A549 (cell line): ENCODE measurements around the gene TRPM4. TPM values are rescaled to one million over a fixed set of nuclear protein-coding genes. Genes with fewer than 3 reads are reported as not detected.
A peak's percentile ranks its signal among the peaks of the same experiment; 100 is the strongest.

Source experiments
- ATAC-seq, 2 experiments: fragments of 200-7000 bp in 1 of 2; fragments of >200 bp in 1 of 2; cut with Nextera tagmentation in 1 of 2; cut with Tn5 transposase in 1 of 2; 3 replicates each; pipeline versions ENCODE4 v1.8.0 to v1.9.1; 2018 to 2020; ENCODE audit warnings: mild to moderate bottlenecking in 1 of 2, moderate library complexity in 1 of 2
- CTCF ChIA-PET: fragments of 300-600 bp; sonication (Branson Sonifier 250); formaldehyde crosslinking; extraction: SDS; loops from one replicate; lab custom pipeline; 2021; ENCODE audit warnings: antibody characterized with exemption, inconsistent platforms; lab: Yijun Ruan, JAX
- POLR2A ChIA-PET: fragments of 350-600 bp; formaldehyde crosslinking; extraction: SDS; loops from one replicate; lab custom pipeline; 2021; ENCODE audit warnings: antibody characterized with exemption, inconsistent platforms; lab: Yijun Ruan, JAX
- DNase-seq, 2 experiments: peaks; one replicate each; pipeline versions ENCODE4 v3.0.0 to v3.0.0-alpha.2; 2011 to 2016; ENCODE audit warnings: low read depth in 1 of 2, low spot score in 1 of 2
- FAIRE-seq: peaks from 2 replicates; lab custom pipeline; 2011; peaks lifted over from hg19 to GRCh38; lab: Jason Lieb, UNC
- H3K27ac ChIP-seq, 2 experiments: fragments of >200 bp; sonication (Bioruptor Twin); formaldehyde crosslinking; 3 replicates each; pipeline ENCODE4 v1.5.1; 2016 to 2017
- H3K4me1 ChIP-seq: fragments of >200 bp; sonication (Bioruptor Twin); formaldehyde crosslinking; 3 replicates; pipeline ENCODE4 v1.6.1; 2016
- H3K4me2 ChIP-seq: fragments of >200 bp; sonication (Bioruptor Twin); formaldehyde crosslinking; 3 replicates; pipeline ENCODE4 v1.6.1; 2016
- H3K4me3 ChIP-seq: fragments of >200 bp; sonication (Bioruptor Twin); formaldehyde crosslinking; 3 replicates; pipeline ENCODE4 v1.5.1; 2016
- H3K9me3 ChIP-seq: fragments of >200 bp; sonication (Bioruptor Twin); formaldehyde crosslinking; 3 replicates; pipeline ENCODE4 v1.6.1; 2016
- BCL3 ChIP-seq: fragments of >200 bp; sonication (Bioruptor Twin); formaldehyde crosslinking; IDR thresholded peaks from 3 replicates; pipeline ENCODE4 v1.6.1; 2016
- CBX2 ChIP-seq: fragments of 200-600 bp; sonication (generic); IDR thresholded peaks from 2 replicates; pipeline ENCODE4 v1.6.1; 2016; ENCODE audit warnings: low read depth, mild to moderate bottlenecking, borderline replicate concordance
- CTCF ChIP-seq: fragments of >200 bp; sonication (Bioruptor Twin); formaldehyde crosslinking; IDR thresholded peaks from 3 replicates; pipeline ENCODE4 v1.5.1; 2016
- E2F6 ChIP-seq: IDR thresholded peaks from 2 replicates; pipeline ENCODE4 v1.6.1; 2012; ENCODE audit warnings: low read depth, borderline replicate concordance
- ELK1 ChIP-seq: fragments of 150-350 bp; IDR thresholded peaks from 2 replicates; pipeline ENCODE4 v1.6.1; 2014; ENCODE audit warnings: low read depth, mild to moderate bottlenecking, low read length
- EP300 ChIP-seq, 2 experiments: fragments of >200 bp; sonication (Bioruptor Twin); formaldehyde crosslinking; IDR thresholded peaks; 2 replicates in 1 of 2; 3 replicates in 1 of 2; pipeline ENCODE4 v1.6.1; 2016 to 2017
- FOSB ChIP-seq: fragments of 250-450 bp; sonication (Bioruptor Pico); IDR thresholded peaks from 2 replicates; pipeline ENCODE4 v1.5.0; 2020; ENCODE audit warnings: mild to moderate bottlenecking, moderate library complexity
- FOXS1 ChIP-seq: fragments of 250-450 bp; sonication (Bioruptor Pico); IDR thresholded peaks from 2 replicates; pipeline ENCODE4 v1.5.0; 2020; ENCODE audit warnings: mild to moderate bottlenecking, moderate library complexity
- GATA3 ChIP-seq: IDR thresholded peaks from 2 replicates; pipeline ENCODE4 v1.6.1; 2012; ENCODE audit warnings: borderline replicate concordance
- HES2 ChIP-seq: fragments of >200 bp; sonication (Bioruptor Twin); formaldehyde crosslinking; IDR thresholded peaks from 2 replicates; pipeline ENCODE4 v1.6.1; 2016
- HOXB13 ChIP-seq: fragments of 250-450 bp; sonication (Bioruptor Pico); IDR thresholded peaks from 2 replicates; pipeline ENCODE4 v1.5.0; 2020; ENCODE audit warnings: low read depth, mild to moderate bottlenecking, moderate library complexity
- MAX ChIP-seq: IDR thresholded peaks from 2 replicates; pipeline ENCODE4 v1.6.1; 2012
- NR3C1 ChIP-seq: fragments of >200 bp; sonication (Bioruptor Twin); formaldehyde crosslinking; IDR thresholded peaks from 3 replicates; pipeline ENCODE4 v1.6.1; 2017
- POLR2A ChIP-seq: IDR thresholded peaks from 2 replicates; pipeline ENCODE4 v1.6.1; 2012; ENCODE audit warnings: mild to moderate bottlenecking, low read length
- POLR2AphosphoS2 ChIP-seq: conservative IDR thresholded peaks from 2 replicates; pipeline ENCODE4 v1.6.1; 2012; ENCODE audit warnings: low read length, improper control_type of control experiment, inconsistent platforms
- RARB ChIP-seq: fragments of 250-450 bp; sonication (Bioruptor Pico); IDR thresholded peaks from 2 replicates; pipeline ENCODE4 v1.8.0; 2021; ENCODE audit warnings: mild to moderate bottlenecking, moderate library complexity
- REST ChIP-seq: fragments of 200-600 bp; sonication (generic); IDR thresholded peaks from 2 replicates; pipeline ENCODE4 v1.6.1; 2016; ENCODE audit warnings: antibody characterized with exemption, mild to moderate bottlenecking, moderate library complexity
- USF2 ChIP-seq: fragments of 450-650 bp; IDR thresholded peaks from 2 replicates; pipeline ENCODE4 v1.6.1; 2014; ENCODE audit warnings: antibody characterized with exemption
- ZFP36 ChIP-seq: fragments of 450-650 bp; IDR thresholded peaks from 2 replicates; pipeline ENCODE4 v1.6.1; 2014; ENCODE audit warnings: borderline replicate concordance; ENCODE audit not compliant: partially characterized antibody
- ZNF302 ChIP-seq: fragments of 250-450 bp; sonication (Bioruptor Pico); IDR thresholded peaks from 2 replicates; pipeline ENCODE4 v1.9.0; 2021; ENCODE audit warnings: inconsistent platforms, mild to moderate bottlenecking, moderate library complexity
- ZSCAN20 ChIP-seq: fragments of 250-450 bp; sonication (Bioruptor Pico); IDR thresholded peaks from 2 replicates; pipeline ENCODE4 v1.8.0; 2022; ENCODE audit warnings: mild to moderate bottlenecking, moderate library complexity
- whole genome bisulfite sequencing: methylation state at CpG from one replicate; pipeline ENCODE4 v1.1.6; 2017; ENCODE audit errors: missing lambda C conversion rate; 5-methylcytosine and 5-hydroxymethylcytosine counted together
- polyA plus RNA-seq, 4 experiments: library from polyadenylated mRNA; depleted of rRNA in 3 of 4; stranded (reverse); fragments of >200 nt; fragmentation: RNase III in 1 of 4; extraction: RNeasy Plus Mini Kit Qiagen cat#74134 plus additional on column Dnase treatment in 1 of 4; gene quantifications; 2 replicates in 3 of 4; 3 replicates in 1 of 4; pipeline ENCODE4 v1.2.3, GENCODE V29; 2011 to 2017

Gene TRPM4
- polyA plus RNA-seq, 2 of the 4 experiments (the other 2 are of a cell fraction) = 4.7 to 9.1 TPM

- TF ChIP-seq ZSCAN20 (no peak), BCL3 (no peak), HES2 (no peak), FOXS1 (no peak), GATA3 (no peak), EP300 (IDR thresholded peaks at IDR 0.05) (no peak), FOSB (no peak), POLR2AphosphoS2 (no peak), NR3C1 (no peak), CTCF (no peak), HOXB13 (CRISPR knock-in tag) (no peak), REST (no peak), POLR2A (no peak), MAX (no peak), USF2 (no peak), RARB (CRISPR knock-in tag) (no peak), ZFP36 (no peak), ZNF302 (no peak)
- Histone ChIP-seq H3K9me3 (no peaks in the 10 kb centered on the region), H3K4me1 (no peaks in the 10 kb centered on the region), H3K4me2 (no peak overlapping the region), H3K4me3 (no peak overlapping the region), H3K27ac (no peak overlapping the region)
- DNase-seq = no peak
- no peak for ATAC-seq
- no peak for FAIRE-seq
- 70% methylated on average over 7 of the region's 7 CpGs for WGBS
- CTCF ChIA-PET = interaction anchor here (0.6 to 5.4 kb wide), 8 partner anchors 16 to 754 kb away, joined by 3 to 56 read pairs (median 3); partner anchors contain the start of gene LIN7B
- POLR2A ChIA-PET = no interaction called here
Measured at GRCh38 chr19:49241769-49242168, 84.2 kb downstream of the TRPM4 start.

- ChIA-PET CTCF (interaction anchor here (3.1 kb wide), 1 partner anchor 58 kb away, joined by 12 read pairs; no protein-coding TSS in a partner anchor), POLR2A (no interaction called here)
- FAIRE-seq = peak; percentile 54
- TF ChIP-seq GATA3 (no peak), ELK1 (no peak), CBX2 (no peak), E2F6 (no peak)
- no peak for DNase-seq
- Histone ChIP-seq H3K4me2 (no peak overlapping the region), H3K4me3 (no peak overlapping the region), H3K9me3 (no peaks in the 10 kb centered on the region), H3K4me1 (no peaks in the 10 kb centered on the region), H3K27ac (no peak overlapping the region)
- ATAC-seq = no peak
- 37% methylated on average over 6 of the region's 6 CpGs for WGBS
Measured at GRCh38 chr19:49243129-49243528, 85.5 kb downstream of the TRPM4 start.
